ENCODE data around the gene RABL6.

RABL6 gene

GRCh38 chr9:136851941-136852663 is 44.4 kb downstream of the RABL6 start, which contains the start of gene MAMDC4:
TSS of gene MAMDC4 (plus strand) at chr9:136852346. CDS start at chr9:136852417, 71 bp downstream.
- in situ Hi-C loops (cut with HindIII; ENCODE audit: low pct_unique_long_range_greater_than_20kb, low sequenced_read_pairs), result no loop called here
- DNase-seq (ENCODE audit: low read depth in 1 of 2, low spot score in 1 of 2), result peak in 1 of 2 experiments; percentile 51
- no peak for TF ChIP-seq JUND (IDR thresholded peaks at IDR 0.05; ENCODE audit: low read depth)

GRCh38 chr9:136852664-136853595 is 45.2 kb downstream of the RABL6 start:
- no peak for TF ChIP-seq JUND (IDR thresholded peaks at IDR 0.05; ENCODE audit: low read depth)
- in situ Hi-C loops (cut with HindIII; ENCODE audit: low pct_unique_long_range_greater_than_20kb, low sequenced_read_pairs), result no loop called here
- no peak for DNase-seq (ENCODE audit: low read depth in 1 of 2, low spot score in 1 of 2)

- no peak for DNase-seq (ENCODE audit: low read depth in 1 of 2, low spot score in 1 of 2)
- in situ Hi-C loops (cut with HindIII; ENCODE audit: low pct_unique_long_range_greater_than_20kb, low sequenced_read_pairs), result no loop called here
- no peak for TF ChIP-seq JUND (IDR thresholded peaks at IDR 0.05; ENCODE audit: low read depth)
Observed at GRCh38 chr9:136853596-136854112, 45.9 kb downstream of the RABL6 start.

GRCh38 chr9:136854113-136854841 is 46.5 kb downstream of the RABL6 start:
- DNase-seq (ENCODE audit: low read depth in 1 of 2, low spot score in 1 of 2), result no peak
- no peak for TF ChIP-seq JUND (IDR thresholded peaks at IDR 0.05; ENCODE audit: low read depth)
- in situ Hi-C loops (cut with HindIII; ENCODE audit: low pct_unique_long_range_greater_than_20kb, low sequenced_read_pairs), result no loop called here

- no peak for TF ChIP-seq JUND (IDR thresholded peaks at IDR 0.05; ENCODE audit: low read depth)
- no peak for DNase-seq (ENCODE audit: low read depth in 1 of 2, low spot score in 1 of 2)
- in situ Hi-C loops (cut with HindIII; ENCODE audit: low pct_unique_long_range_greater_than_20kb, low sequenced_read_pairs), result no loop called here
Observed at GRCh38 chr9:136854842-136855460, 47.2 kb downstream of the RABL6 start.

GRCh38 chr9:136855461-136856078 is 47.8 kb downstream of the RABL6 start:
- in situ Hi-C loops (cut with HindIII; ENCODE audit: low pct_unique_long_range_greater_than_20kb, low sequenced_read_pairs), result no loop called here
- no peak for TF ChIP-seq JUND (IDR thresholded peaks at IDR 0.05; ENCODE audit: low read depth)
- no peak for DNase-seq (ENCODE audit: low read depth in 1 of 2, low spot score in 1 of 2)

GRCh38 chr9:136856079-136856476 is 48.3 kb downstream of the RABL6 start:
- no peak for DNase-seq (ENCODE audit: low read depth in 1 of 2, low spot score in 1 of 2)
- TF ChIP-seq JUND (IDR thresholded peaks at IDR 0.05; ENCODE audit: low read depth), result no peak
- in situ Hi-C loops (cut with HindIII; ENCODE audit: low pct_unique_long_range_greater_than_20kb, low sequenced_read_pairs), result no loop called here

GRCh38 chr9:136856541-136857141 is 48.9 kb downstream of the RABL6 start:
- no peak for TF ChIP-seq JUND (IDR thresholded peaks at IDR 0.05; ENCODE audit: low read depth)
- in situ Hi-C loops (cut with HindIII; ENCODE audit: low pct_unique_long_range_greater_than_20kb, low sequenced_read_pairs), result no loop called here

GRCh38 chr9:136857166-136857565 is 49.4 kb downstream of the RABL6 start:
- in situ Hi-C loops (cut with HindIII; ENCODE audit: low pct_unique_long_range_greater_than_20kb, low sequenced_read_pairs), result no loop called here
- no peak for TF ChIP-seq JUND (IDR thresholded peaks at IDR 0.05; ENCODE audit: low read depth)
- no peak for DNase-seq (ENCODE audit: low read depth in 1 of 2, low spot score in 1 of 2)

More at GRCh38 chr9:136856541-136857141, 48.9 kb downstream of the RABL6 start:
- DNase-seq (ENCODE audit: low read depth in 1 of 2, low spot score in 1 of 2), result no peak

GRCh38 chr9:136857581-136858412 is 50.0 kb downstream of the RABL6 start:
- in situ Hi-C loops (cut with HindIII; ENCODE audit: low pct_unique_long_range_greater_than_20kb, low sequenced_read_pairs), result no loop called here
- TF ChIP-seq JUND (IDR thresholded peaks at IDR 0.05; ENCODE audit: low read depth), result no peak
- DNase-seq (ENCODE audit: low read depth in 1 of 2, low spot score in 1 of 2), result no peak
